GM12878 (cell line): Measurements from ENCODE around the gene TRAF7. TPM values are rescaled to one million over a fixed set of nuclear protein-coding genes. Genes with fewer than 3 reads are reported as not detected.

ENCODE experiments used
- ATAC-seq: fragments of 200-7000 bp; cut with Tn5 transposase; 3 replicates; pipeline ENCODE4 v1.9.1; 2020; ENCODE audit warnings: mild to moderate bottlenecking, moderate library complexity
- BruUV-seq: library from RNA; stranded (reverse); fragments of 400-500 nt; replicated peaks from 2 replicates; lab custom pipeline; 2021; lab: Mats Ljungman, UMichigan
- CTCF ChIA-PET: fragments of 300-600 bp; sonication (Branson Sonifier 250); formaldehyde crosslinking; extraction: SDS; loops from one replicate; lab custom pipeline; 2021; ENCODE audit warnings: inconsistent platforms; lab: Yijun Ruan, JAX
- POLR2A ChIA-PET: fragments of 350-600 bp; formaldehyde crosslinking; extraction: SDS; loops from one replicate; lab custom pipeline; 2021; ENCODE audit warnings: inconsistent platforms; lab: Charles Lee
- RAD21 ChIA-PET: fragments of 300-600 bp; sonication (Branson Sonifier 250); formaldehyde crosslinking; loops from one replicate; lab custom pipeline; 2023; ENCODE audit warnings: antibody characterized with exemption; ENCODE audit not compliant: unreplicated experiment; lab: Charles Lee
- SMC1A ChIA-PET: fragments of 300-600 bp; sonication (Branson Sonifier 250); formaldehyde crosslinking; loops from one replicate; lab custom pipeline; 2023; ENCODE audit not compliant: unreplicated experiment, uncharacterized antibody; lab: Charles Lee
- DNase-seq: peaks from one replicate; pipeline ENCODE4 v3.0.0-alpha.2; 2011; ENCODE audit warnings: low read depth, low spot score
- FAIRE-seq: peaks from 3 replicates; lab custom pipeline; 2011; peaks lifted over from hg19 to GRCh38; lab: Jason Lieb, UNC
- H2AFZ ChIP-seq: 2 replicates; pipeline ENCODE4 v1.6.0; 2011; ENCODE audit warnings: low read depth, low read length, control low read depth; ENCODE audit not compliant: control insufficient read depth
- H3K27ac ChIP-seq: 2 replicates; pipeline ENCODE4 v1.5.1; 2011; ENCODE audit warnings: control low read depth; ENCODE audit not compliant: control insufficient read depth, insufficient read depth
- H3K27me3 ChIP-seq, 2 experiments: replicated peaks in 1 of 2; 2 replicates each; pipeline versions ENCODE4 v1.6.0 to v1.6.1; 2011; ENCODE audit warnings: low read length in 1 of 2; ENCODE audit not compliant: control insufficient read depth in 2 of 2, insufficient read depth in 2 of 2
- H3K36me3 ChIP-seq, 2 experiments: 2 replicates each; pipeline ENCODE4 v1.5.1; 2011; ENCODE audit warnings: low read length in 1 of 2; ENCODE audit not compliant: control insufficient read depth in 2 of 2, insufficient read depth in 2 of 2
- H3K4me1 ChIP-seq: 2 replicates; pipeline ENCODE4 v1.6.1; 2011; ENCODE audit warnings: mild to moderate bottlenecking, low read length, moderate library complexity, mixed read lengths; ENCODE audit not compliant: control insufficient read depth, insufficient read depth
- H3K4me2 ChIP-seq: 2 replicates; pipeline ENCODE4 v1.6.0; 2011; ENCODE audit warnings: control low read depth; ENCODE audit not compliant: control insufficient read depth, insufficient read depth
- H3K4me3 ChIP-seq: fragments of 200-600 bp; sonication (generic); 2 replicates; pipeline ENCODE4 v1.5.1; 2016
- H3K79me2 ChIP-seq: 2 replicates; pipeline ENCODE4 v1.6.0; 2011; ENCODE audit warnings: low read length; ENCODE audit not compliant: control insufficient read depth, insufficient read depth
- H3K9ac ChIP-seq: 2 replicates; pipeline ENCODE4 v1.8.0; 2011; ENCODE audit warnings: low read length, control low read depth, mixed read lengths; ENCODE audit not compliant: control insufficient read depth, insufficient read depth
- H3K9me3 ChIP-seq: replicated peaks from 3 replicates; pipeline ENCODE4 v1.5.1; 2011; ENCODE audit warnings: mild to moderate bottlenecking, low read length; ENCODE audit not compliant: control insufficient read depth, insufficient read depth
- H4K20me1 ChIP-seq: 2 replicates; pipeline ENCODE4 v1.6.0; 2011; ENCODE audit not compliant: control insufficient read depth, insufficient read depth
- CREB1 ChIP-seq: IDR thresholded peaks from 2 replicates; pipeline ENCODE4 v1.6.1; 2012; ENCODE audit warnings: low read depth, mild to moderate bottlenecking, inconsistent platforms
- EGR1 ChIP-seq, 2 experiments: IDR thresholded peaks; 1 replicate in 1 of 2; 2 replicates in 1 of 2; pipeline ENCODE4 v1.6.1; 2011 to 2012; ENCODE audit warnings: low read depth in 2 of 2, low read length in 2 of 2, borderline replicate concordance in 1 of 2, mild to moderate bottlenecking in 1 of 2, moderate library complexity in 1 of 2
- FOXM1 ChIP-seq: IDR thresholded peaks from 2 replicates; pipeline ENCODE4 v1.6.1; 2012; ENCODE audit warnings: low read depth, mild to moderate bottlenecking, inconsistent platforms, low read length, moderate library complexity
- NFXL1 ChIP-seq: fragments of 450-650 bp; IDR thresholded peaks from 2 replicates; pipeline ENCODE4 v1.6.1; 2017; ENCODE audit warnings: antibody characterized with exemption, mild to moderate bottlenecking, borderline replicate concordance
- NFYB ChIP-seq: IDR thresholded peaks from 2 replicates; pipeline ENCODE4 v1.6.1; 2011; ENCODE audit warnings: low read depth, mild to moderate bottlenecking, low read length, improper control_type of control experiment, moderate library complexity; ENCODE audit not compliant: insufficient read depth
- POU2F2 ChIP-seq: IDR thresholded peaks from 3 replicates; pipeline ENCODE4 v1.6.1; 2011; ENCODE audit warnings: low read depth, mild to moderate bottlenecking, low read length, borderline replicate concordance
- SP1 ChIP-seq: IDR thresholded peaks from one replicate; pipeline ENCODE4 v1.6.1; 2011; ENCODE audit warnings: low read depth, low read length
- ZNF274 ChIP-seq: IDR thresholded peaks from one replicate; pipeline ENCODE4 v1.8.0; 2011; ENCODE audit not compliant: insufficient read length, insufficient read depth
- WGBS: methylation state at CpG from one replicate; pipeline ENCODE4 v1.1.6; 2016; ENCODE audit warnings: low lambda C conversion rate; ENCODE audit not compliant: insufficient replicate concordance, insufficient coverage; ENCODE audit errors: missing lambda C conversion rate; 5-methylcytosine and 5-hydroxymethylcytosine counted together
- in situ Hi-C: fragments of 300-500 bp; cut with MboI; formaldehyde crosslinking; loops from 9 replicates; pipeline ENCODE4 v1.14.3; 2018; ENCODE audit warnings: mixed read lengths
- intact Hi-C: fragments of 100-400 bp; cut with micrococcal nuclease; formaldehyde crosslinking; loops from one replicate; pipeline ENCODE4 v1.14.2; 2022; ENCODE audit not compliant: unreplicated experiment
- polyA plus RNA-seq, 11 experiments: library from polyadenylated mRNA; depleted of rRNA in 4 of 11; unstranded in 6 of 11; stranded (reverse) in 5 of 11; fragments of >200 nt; fragmentation: Nextera tagmentation in 4 of 11; fragmentation: Illumina TruSeq in 1 of 11; extraction: Ambion mirVana in 4 of 11; extraction: Trizol in 1 of 11; gene quantifications; 1 replicate in 1 of 11; 2 replicates in 10 of 11; pipeline versions ENCODE4 v1.2.1 to v1.2.3, GENCODE V29; 2011 to 2016; ENCODE audit warnings: inconsistent platforms in 2 of 11, missing spikeins in 2 of 11, low read depth in 1 of 11
- total RNA-seq, 4 experiments: library from RNA; depleted of rRNA in 3 of 4; stranded (reverse); fragments of >200 nt in 3 of 4; fragmentation: Illumina TruSeq in 1 of 4; extraction: Trizol in 1 of 4; gene quantifications; 2 replicates each; pipeline versions ENCODE4 v1.2.1 to v1.2.3, GENCODE V29; 2013 to 2021

The TRAF7 gene
- total and polyA plus RNA-seq, 10 of the 15 experiments (the other 5 are each of a cell fraction or from before 2014, with no cell fraction given): 0.61 to 87.0 (median 30.0) TPM

DNA sequence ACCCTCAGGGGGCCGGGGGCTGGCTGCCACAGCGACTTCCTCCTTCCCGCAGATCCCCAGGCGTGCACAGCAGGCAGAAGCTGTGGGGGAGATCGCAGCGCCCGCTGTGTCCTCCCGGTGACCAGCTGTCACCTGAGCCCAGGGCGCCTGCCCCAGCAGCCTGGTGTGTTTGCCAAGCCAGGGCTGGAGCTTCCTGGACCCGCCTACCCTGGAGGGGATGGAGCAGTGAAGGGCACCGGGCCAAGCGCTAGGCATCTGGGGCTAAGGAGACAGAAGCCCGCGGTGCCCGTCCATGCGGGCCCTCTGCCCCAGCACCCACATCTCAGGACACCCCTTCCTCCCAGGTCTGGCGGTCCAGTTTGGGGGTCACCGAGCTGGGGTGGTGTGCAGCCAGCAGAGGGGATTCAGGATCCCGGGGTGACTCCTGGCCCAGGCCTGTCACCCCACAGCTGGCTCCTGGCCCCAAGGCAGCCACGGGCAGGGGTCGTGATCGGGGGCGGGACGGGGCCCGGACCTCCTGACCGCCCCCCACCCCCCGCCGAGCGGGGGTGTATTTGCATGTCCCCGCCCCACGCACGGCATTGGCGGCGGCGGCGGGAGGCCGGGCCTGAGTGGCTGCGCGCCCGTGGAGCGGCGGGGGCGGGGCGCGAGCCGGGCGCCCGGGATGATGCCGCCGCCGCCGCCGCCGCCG lies 7.5 kb upstream of the TRAF7 start, which contains the start of gene RAB26:
Gene RAB26, plus strand, starts transcription at position 645 of the 691 bp plus-strand sequence. CDS start 159 bp downstream, outside the sequence.
- intact Hi-C loops (no loop called here), in situ Hi-C loops (loop anchor here (10.0 kb wide), 2 partner anchors 63 to 283 kb away; no protein-coding TSS in a partner anchor)
- H3K9ac ChIP-seq: peak within 1 kb of the TSS; percentile 8; the same call in 1 of the 2 replicates
- CTCF ChIA-PET: interaction anchor here (1.4 to 2.3 kb wide), 4 partner anchors 12 to 144 kb away, joined by 4 to 7 read pairs (median 5); partner anchors contain the start of gene PKD1
- peaks cover 0 to 11% of the 10 kb centered on the region in 2 experiments; a peak in 2 of 4 replicates for H3K36me3 ChIP-seq
- ATAC-seq (peak; percentile 37), FAIRE-seq (no peak), DNase-seq (no peak)
- H3K4me2 ChIP-seq: peak within 1 kb of the TSS; percentile 86
- H3K27me3 ChIP-seq: no peaks in the 10 kb centered on the region
- no peak within 1 kb of the TSS for H3K27ac ChIP-seq
- SMC1A ChIA-PET: no interaction called here
- RAD21 ChIA-PET: interaction anchor here (0.6 kb wide), 1 partner anchor 118 kb away, joined by 3 read pairs; no protein-coding TSS in a partner anchor
- TF ChIP-seq FOXM1: no peak
- TF ChIP-seq ZNF274: no peak
- TF ChIP-seq SP1: peak; percentile 10
- no peak for TF ChIP-seq NFXL1
- TF ChIP-seq EGR1 (IDR thresholded peaks at IDR 0.05; ENCODE audit: borderline replicate concordance in 1 of 2, low read depth in 2 of 2, low read length in 2 of 2): peak in 1 of 2 experiments; percentile 65; a peak in 1 of 3 replicates
- no peak for TF ChIP-seq CREB1
- TF ChIP-seq NFYB: 0 out of 2 replicates have a peak, but pooled peaks have one; percentile 23
- peak; percentile 73; the same call in 1 of the 3 replicates for TF ChIP-seq POU2F2
- POLR2A ChIA-PET: interaction anchor here (0.6 kb wide), 1 partner anchor 28 kb away, joined by 3 read pairs; no protein-coding TSS in a partner anchor
- under 1% methylated on average over 26 of the region's 55 CpGs for WGBS
- H3K4me1 ChIP-seq: peaks cover 37% of the 10 kb centered on the region
- no TSS peak for BruUV-seq
- H4K20me1 ChIP-seq: peaks cover 9% of the 10 kb centered on the region; the same call in 1 of the 2 replicates
- H3K9me3 ChIP-seq: no peaks in the 10 kb centered on the region
- H3K4me3 ChIP-seq: peak within 1 kb of the TSS; percentile 55; the same call in 1 of the 2 replicates
- H2AFZ ChIP-seq: peak within 1 kb of the TSS; percentile 44
- H3K79me2 ChIP-seq: peaks cover 9% of the 10 kb centered on the region
